Inflammatory macrophage (primary cell): ENCODE measurements around the gene RAMAC.
"Not testable (repeated sequence)": the region's sequence is repeated elsewhere in the genome, so short reads cannot be mapped to it uniquely, and the experiment has no call there.

ENCODE experiments used
- DNase-seq, 2 donors: peaks; one replicate each; pipeline ENCODE4 v3.0.0-alpha.2; 2020 to 2022

The RAMAC gene

GRCh38 chr15:82968066-82968465, 17.9 kb upstream of the RAMAC start:
- DNase-seq, result peak; percentile 27 to 49

DNA sequence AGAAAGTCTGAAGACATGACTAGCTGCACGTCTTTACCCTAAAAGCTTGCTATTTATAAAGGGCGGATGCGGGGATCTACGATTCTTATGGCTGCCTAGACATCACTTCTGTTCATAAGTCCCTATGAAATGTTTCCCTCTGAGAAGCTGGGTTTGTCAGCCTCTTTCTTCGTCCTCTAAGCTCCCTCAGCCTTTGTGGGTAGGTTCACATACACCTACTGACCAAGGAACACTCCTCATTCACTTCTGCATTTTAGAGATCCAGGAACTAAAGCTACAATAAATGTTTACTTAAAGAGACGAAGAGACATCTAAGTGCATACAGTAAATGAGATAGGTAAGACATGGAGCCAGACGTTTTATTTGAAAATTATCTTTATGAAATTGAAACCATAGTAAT, 16.7 kb upstream of the RAMAC start:
- DNase-seq, result peak in 1 of 2 donors; percentile 20

DNA sequence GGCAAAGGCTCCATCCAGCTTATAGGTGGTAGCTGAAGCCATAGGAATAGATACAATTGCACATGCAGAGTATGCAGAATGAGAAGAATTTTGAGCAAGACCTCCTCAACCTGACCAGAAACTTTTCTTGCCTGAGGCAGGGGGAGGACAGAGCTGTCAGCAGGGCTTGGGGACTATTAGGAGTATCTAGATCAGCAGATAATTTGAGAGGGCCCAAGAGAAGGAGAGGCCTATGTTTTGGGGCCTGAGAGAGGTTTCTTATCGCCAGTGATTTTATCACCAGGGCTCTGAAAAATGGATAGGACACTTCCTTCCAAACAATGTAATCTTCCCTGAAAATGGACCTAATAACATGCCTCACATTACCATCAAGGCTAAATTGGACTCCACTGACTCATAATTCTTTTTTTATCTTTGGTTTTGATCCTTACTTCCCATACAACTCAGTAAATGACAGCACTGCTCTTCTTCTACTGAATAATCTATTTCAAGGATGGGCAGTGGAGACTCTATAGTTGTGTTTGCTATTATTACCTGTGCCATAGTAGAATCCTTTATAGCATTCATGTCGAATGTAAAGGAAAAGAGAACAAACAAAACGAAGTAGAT, 15.8 kb upstream of the RAMAC start:
- DNase-seq, result no peak

GRCh38 chr15:82970696-82971095, 15.3 kb upstream of the RAMAC start:
- no peak for DNase-seq

DNA sequence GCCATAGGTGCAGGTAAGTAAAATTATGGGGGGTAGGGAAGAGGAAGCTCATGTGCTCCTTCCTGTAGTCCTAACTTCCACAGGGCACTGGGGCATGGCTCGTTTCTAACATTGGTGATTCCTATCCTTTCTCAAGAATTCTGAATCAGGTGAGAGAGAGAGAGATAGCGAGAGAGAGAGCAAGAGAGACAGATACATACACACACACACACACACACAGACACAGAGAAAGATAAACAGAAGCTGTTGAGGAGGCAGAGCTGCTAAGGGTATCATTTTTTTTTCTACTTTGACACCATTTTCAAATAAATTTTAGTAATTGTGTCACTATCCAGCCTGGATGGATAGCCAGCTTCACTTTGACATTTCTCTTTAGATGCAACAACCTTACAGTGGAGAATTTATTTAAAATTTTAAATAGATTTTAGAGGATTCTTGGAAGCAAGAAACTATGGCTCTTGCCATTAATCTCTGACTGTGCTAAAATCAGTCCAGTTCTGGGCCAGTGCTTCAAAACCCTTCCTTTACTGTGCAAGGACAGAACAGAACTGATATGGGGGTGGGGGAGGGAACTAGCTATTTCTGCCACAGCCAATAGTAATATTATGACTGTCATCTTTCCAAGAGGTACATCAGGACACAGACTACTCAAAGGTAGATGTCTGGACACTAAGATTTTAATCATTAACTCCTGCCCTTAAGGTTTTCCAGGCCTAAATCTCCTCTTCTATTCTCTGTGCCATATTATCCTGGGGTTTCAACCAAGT, 14.6 kb upstream of the RAMAC start:
- DNase-seq, result no peak

DNA sequence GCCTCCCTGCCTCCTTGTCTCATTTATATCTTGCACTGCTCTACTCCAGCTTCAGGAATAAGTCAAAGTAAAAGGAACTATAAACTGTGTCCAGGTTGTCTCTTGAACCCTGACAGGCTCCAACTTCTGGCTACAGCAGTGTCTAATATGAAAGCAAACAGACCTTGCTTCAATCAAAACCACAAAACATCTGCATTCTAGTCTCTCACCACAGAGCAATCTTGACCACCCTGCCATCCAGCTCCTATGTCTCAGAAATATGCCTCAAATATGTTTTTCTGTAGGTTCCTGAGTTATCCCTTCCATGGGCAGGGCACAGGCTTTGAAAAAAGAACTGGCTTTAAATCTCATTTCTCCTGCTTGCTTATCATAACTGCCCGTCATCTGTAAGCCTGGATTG, 13.0 kb upstream of the RAMAC start:
- no peak for DNase-seq

- DNase-seq, result no peak
Measured at GRCh38 chr15:82977076-82977475, 8.9 kb upstream of the RAMAC start.

DNA sequence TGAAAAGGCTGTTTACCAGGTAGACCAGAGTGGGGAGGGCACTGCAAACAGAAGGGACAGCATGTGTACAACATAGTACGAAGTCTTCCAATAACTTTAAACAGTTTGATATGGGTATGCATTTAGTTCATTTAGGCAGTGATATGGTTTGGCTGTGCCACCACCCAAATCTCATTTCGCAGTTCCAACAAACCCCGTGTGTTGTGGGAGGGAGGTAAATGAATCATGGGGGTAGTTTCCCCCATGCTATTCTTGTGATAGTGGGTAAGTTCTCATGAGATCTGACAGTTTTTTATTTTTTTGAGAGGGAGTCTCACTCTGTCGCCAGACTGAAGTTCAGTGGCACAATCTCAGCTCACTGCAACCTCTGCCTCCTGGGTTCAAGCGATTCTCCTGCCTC, 7.6 kb upstream of the RAMAC start:
- no peak for DNase-seq

- no peak for DNase-seq
Measured at GRCh38 chr15:82979726-82980125, 6.3 kb upstream of the RAMAC start.

- no peak for DNase-seq
Measured at GRCh38 chr15:82980981-82981380, 5.0 kb upstream of the RAMAC start.

- peak; percentile 5 to 23 for DNase-seq
Measured at GRCh38 chr15:82986442-82986780, 401 bp downstream of the RAMAC start.

GRCh38 chr15:82992436-82992998, 6.5 kb downstream of the RAMAC start:
- DNase-seq, result no peak

GRCh38 chr15:82993144-82993543, 7.1 kb downstream of the RAMAC start:
- no peak for DNase-seq

DNA sequence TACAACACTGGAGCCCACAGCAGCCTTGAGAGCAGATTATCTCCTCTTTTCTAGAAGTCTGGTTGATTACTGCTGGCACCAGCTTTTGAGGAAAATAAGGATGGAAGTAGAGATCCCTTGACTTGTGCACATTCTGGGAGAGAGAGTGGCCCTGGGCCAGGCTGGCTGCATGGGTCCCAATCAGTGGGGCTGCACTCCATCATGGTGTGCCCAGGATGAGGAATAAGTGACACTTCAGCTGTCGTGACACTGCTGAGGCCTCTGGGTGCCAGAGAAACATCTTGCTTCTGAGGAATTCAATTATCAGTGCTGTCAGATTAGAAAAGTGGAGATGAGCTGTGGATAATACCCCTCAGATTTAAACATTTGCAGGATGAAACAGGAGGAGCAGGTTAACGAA, 9.1 kb downstream of the RAMAC start:
- no peak for DNase-seq

- DNase-seq, result no peak
Measured at GRCh38 chr15:82995938-82996337, 9.9 kb downstream of the RAMAC start.

DNA sequence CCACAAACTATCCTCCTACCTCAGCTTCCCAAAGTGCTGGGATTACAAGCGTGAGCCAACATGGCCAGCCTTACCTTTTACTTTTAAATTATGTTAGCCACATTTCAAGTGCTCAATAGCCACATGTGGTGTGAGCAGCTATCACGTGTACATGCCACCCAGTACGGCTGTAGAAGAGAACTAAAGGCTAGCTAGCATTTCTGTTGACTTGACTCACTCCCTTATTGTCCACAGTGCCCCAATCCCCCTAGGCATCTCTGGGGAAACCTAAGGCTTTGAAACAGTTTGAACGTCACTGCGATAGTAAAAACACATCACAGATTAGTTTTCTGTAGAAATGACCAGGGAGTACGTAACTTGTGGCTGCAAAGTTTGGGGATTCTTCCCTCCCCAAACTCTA, 13.4 kb downstream of the RAMAC start:
- DNase-seq, result no peak

DNA sequence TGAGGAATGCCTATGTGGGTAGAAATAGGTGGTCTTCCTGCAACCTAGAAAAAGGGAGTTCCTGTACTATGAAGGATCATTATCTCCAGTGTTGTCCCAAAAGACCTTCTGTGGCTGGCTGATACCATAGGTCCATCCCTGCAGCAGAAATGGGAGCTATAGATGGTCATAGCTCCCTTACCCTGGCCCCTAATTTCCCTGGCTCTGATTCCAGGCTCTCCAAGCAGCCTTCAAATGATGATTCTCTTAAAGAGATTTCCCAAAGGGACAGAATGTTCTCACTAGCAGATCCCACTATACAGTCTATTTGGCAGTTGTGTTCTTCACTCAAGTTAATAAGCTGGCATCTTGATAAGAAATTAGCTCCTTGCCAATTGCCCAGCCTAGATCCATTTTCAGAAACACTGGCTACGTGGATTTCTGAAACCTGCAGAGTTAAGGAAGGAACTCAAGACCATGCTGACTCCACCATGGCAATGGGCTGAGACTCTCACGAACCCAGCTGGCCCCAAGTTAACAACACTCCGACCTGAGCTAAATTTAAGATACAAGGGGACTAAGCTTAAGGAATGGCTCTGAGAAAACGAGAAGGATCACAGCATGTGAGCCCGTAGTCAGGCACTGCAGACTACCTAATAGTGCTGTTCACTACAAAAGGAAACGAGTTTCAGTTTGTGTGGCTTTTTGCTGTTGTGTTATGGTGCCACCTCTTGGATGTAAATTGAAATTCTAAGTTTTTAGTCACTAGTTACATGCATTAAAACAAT, 14.1 kb downstream of the RAMAC start:
- DNase-seq, result peak; percentile 70 to 77

DNA sequence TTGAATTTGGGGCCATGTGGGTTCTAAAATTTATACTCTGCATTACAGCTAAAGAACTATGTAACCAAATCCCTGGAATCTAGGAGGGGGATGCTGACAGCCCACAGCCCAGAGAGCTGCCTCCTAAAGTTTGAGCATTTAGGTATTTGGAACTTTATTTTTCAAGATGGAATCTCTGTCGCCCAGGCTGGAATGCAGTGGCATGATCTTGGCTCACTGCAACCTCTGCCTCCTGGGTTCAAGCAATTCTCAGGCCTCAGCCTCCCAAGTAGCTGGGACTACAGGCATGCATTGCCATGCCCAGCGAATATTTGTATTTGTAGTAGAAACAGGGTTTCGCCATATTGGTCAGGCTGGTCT, 14.6 kb downstream of the RAMAC start:
- not testable (repeated sequence) for DNase-seq

DNA sequence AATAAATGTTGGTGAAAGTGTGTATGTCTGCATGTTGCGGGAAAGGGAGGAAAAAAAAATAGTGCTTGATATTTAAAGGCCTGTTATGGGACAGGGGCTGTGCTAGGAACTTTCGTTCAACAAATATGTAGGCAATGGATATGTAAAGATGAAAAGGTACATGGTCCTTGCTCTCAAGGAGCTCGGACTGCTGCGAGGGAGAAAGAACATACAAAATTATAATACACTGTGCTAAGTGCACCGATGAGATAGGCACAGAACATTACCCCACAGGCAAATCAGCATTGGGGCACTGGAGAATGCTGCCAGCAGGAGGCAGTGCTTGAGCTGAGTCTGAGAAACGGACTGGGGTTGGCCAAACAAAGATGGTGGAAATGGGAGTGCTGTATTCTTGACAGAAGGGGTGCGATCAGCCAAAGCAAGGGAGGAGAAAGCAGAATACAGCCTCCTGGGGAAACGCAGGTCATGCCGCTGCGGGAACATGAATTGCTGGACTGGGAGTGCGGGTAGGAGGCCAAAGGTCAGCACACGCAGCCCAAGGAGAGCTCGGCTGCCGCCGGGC, 24.8 kb downstream of the RAMAC start:
- peak; percentile 85 to 87 for DNase-seq

DNA sequence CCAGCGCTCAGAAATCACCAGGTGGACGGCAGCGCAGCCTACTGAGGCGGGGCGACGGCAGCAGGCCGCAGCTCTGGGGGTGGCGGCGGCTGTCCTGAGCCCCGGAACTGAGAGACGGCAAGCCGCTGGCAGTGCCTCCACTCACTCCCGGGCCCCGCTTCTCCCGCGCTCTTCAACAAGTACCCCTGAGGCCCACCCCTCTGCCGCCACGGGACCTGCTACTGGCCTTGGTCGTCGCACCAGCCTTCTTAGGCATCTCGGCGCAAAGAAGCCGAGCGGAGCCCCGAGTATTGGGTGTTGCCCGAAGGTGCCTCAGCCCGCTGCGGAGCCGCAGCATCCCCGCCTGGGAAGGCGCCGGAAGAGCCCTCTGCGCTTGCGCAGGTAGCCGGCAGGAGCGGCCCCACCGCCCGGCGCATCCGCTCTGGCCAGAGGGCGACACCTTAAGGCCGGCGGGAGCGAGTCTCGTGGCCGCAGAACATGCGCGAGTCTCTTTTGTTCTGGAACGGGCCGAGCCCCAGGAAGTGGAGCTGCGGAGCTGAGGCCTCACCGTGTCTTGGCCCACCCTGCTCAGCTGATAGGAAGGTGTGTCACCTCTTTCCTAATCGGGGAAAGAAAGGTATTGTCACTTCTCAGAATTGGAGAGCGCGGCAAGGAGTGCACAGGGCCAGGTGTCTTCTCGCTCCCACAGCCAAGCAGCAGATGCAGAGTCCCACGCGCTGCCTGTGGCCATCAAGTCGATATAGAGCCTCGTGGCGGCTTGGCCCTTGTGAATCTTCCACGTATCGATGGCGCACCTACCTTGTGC, 25.5 kb downstream of the RAMAC start, which contains the start of gene C15orf40:
Gene C15orf40, minus strand, starts transcription at position 369 of the 805 bp plus-strand sequence. Its CDS starts 32 bp downstream, at position 337.
- DNase-seq, result peak; percentile 90 to 96

GRCh38 chr15:83012076-83012426, 26.0 kb downstream of the RAMAC start:
- peak in 1 of 2 donors; percentile 17 for DNase-seq

GRCh38 chr15:83012636-83013035, 26.6 kb downstream of the RAMAC start:
- peak; percentile 55 to 60 for DNase-seq
